ENCODE results near the gene OR5AL1.
"Not testable (repeated sequence)": the region's sequence is repeated elsewhere in the genome, so short reads cannot be mapped to it uniquely, and the experiment has no call there.

OR5AL1 gene

DNA sequence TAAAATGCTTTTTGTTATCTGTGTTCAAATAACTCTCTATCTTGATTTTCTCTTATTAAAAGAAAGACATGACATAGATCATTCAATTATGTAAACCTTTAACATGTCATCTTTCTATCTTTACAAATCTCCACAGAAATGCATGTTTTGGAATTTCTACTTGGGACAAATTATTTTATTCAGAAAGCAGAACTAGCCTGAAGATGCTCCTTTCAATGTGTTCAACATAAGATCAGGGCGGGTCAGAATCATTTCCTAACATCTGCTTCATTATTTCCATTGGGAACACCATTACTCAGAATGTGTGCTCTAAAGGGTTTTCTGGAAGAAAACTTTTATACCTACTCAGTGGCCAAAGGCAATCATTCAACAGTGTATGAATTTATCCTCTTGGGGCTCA, at the start of gene OR5AL1:
TSS of gene OR5AL1 (plus strand) at position 301 of the 400 bp plus-strand sequence.
- DNase-seq: no peak

DNA sequence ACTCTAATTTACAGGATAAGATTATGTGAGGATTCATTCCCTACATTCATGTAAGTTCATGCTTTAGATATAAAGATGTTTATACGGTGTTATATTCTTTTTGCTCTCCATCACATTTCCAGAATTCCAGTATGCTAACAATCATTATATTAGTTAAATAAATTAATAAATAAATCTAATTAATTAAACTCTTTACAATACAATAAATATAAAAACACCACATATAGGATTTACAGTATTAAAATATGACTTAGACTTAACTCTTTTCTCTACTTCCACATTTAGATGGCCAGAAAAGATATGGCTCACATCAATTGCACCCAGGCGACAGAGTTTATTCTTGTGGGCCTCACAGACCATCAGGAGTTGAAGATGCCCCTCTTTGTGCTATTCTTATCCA, 37.2 kb upstream of the OR5AL1 start, which contains the start of gene OR8U1:
TSS of gene OR8U1 (plus strand) at position 301 of the 400 bp plus-strand sequence. CDS start at position 301, 0 bp downstream.
- no peak for DNase-seq

DNA sequence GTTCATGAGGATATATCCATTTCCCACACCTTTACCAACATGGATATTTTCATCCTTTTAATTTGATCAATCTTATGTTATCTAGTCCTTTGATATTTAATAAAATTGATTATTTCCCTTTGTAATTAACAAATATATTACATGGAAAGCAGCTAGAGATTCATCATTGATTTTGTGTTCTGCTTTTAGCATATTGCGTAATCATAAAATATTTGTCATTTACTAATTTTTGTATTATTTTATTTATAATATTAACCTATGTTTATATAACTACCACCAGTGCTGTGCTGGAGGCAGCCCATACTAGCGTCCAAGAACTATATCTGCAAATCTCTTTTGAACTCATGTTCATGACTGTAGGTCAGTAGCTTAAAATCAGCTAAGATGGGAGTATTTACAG, 32.4 kb upstream of the OR5AL1 start:
- DNase-seq: no peak

DNA sequence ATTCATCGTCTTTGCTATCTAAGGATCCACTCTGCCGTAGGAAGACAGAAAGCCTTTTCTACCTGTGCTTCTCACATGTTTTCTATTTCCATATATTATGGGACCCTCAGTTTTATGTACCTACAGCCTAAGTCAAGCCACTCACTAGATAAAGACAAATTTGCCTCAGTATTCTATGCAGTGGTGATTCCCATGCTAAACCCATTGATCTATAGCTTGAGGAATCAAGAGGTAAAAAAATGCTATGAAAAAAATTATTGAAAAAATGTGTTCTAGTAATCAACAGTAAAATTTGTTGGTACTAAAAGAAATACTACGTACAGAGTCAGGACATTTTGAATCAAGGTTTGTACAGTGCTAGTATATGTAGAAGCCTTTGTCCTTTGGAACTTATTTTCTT, 18.1 kb upstream of the OR5AL1 start:
- DNase-seq: no peak

DNA sequence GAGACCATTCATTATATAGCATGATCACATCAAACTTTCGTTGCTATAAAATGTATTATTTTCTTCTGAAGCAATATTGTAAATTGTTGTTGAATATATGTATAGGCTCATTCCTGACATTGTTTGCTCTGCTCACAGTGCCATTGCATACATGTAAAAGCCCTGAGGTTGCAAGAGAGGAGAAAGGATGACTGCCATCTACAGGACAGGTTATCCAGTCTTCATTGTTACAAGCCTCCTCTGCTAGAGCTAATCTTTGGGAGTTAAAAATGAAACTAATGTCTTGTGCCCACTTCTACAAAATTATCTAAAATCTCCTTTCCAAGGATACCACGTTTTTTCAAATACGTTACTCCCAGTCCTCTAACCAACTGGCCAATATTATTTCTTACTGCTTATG, 16.4 kb upstream of the OR5AL1 start:
- no peak for DNase-seq

DNA sequence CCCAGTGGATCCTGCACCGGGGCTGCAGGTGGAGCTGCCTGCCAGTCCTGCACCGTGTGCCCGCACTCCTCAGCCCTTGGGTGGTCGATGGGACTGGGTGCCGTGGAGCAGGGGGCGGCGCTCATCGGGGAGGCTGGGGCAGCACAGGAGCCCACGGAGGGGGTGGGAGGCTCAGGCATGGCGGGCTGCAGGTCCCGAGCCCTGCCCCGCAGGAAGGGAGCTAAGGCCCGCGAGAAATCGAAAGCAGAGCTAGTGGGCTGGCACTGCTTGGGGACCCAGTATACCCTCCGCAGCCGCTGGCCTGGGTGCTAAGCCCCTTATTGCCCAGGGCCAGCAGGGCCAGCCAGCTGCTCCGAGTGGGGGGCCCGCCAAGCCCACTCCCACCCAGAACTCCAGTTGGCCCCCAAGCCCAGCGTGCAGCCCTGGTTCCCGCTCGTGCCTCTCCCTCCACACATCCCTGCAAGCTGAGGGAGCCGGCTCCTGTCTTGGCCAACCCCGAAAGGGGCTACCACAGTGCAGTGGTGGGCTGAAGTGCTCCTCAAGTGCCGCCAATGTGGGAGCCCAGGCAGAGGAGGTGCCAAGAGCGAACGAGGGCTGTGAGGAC, 10.5 kb upstream of the OR5AL1 start:
- DNase-seq: not testable (repeated sequence)

DNA sequence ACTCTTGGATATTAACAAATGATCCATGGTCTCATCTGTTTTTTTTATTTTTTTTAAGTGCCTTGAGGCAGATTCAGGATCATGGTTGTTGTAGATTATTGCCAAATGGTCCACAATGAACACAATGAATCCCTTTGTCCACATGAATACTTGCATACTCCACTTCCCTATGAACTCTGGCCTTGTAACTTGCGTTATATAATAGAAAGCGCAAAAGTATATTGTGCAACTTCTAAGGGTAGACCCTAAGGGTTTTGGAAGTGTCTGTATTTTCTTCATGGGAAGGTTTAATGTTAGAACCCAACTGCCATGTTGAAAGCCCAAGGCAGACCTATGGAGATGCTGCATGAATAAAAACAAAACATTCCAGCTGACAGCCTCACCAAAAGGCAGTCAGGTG, 8.1 kb upstream of the OR5AL1 start:
- no peak for DNase-seq

DNA sequence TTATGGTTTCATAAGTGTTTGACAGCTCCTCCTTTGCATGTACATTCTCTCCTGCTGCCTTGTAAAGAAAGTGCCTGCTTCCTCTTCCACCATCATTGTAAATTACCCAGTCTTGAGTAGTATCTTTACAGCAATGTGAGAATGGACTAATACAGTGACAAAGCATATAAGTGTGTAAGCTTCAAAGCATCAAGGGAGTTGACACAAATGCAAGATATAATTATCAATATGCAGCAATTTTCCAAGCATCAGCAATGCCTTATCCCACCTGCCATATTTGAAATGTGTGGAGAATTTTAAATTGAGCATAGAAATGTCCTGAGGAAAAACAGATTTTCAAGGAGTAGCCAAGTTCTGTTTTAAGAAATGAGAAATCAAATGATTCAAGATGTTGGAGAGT, 1.7 kb upstream of the OR5AL1 start:
- DNase-seq: no peak

DNA sequence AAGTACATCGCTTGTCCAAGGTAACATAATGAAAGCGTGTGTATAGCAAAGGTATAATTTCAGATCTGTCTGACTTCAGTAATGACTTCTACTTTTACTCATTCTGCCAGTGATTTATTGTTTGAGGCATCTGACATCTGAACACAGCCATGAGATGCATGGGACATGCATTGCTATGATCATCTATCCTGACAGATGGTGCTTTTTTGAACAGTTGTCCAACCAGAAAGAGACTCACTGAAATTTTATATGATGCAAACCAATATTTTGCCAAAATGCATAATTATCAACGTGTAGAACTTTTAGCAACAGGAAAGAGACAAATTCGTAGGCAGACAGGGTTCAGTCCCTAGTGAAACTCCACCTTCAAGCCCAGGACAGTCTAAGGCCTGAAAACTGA, 41.0 kb downstream of the OR5AL1 start:
- DNase-seq: no peak

DNA sequence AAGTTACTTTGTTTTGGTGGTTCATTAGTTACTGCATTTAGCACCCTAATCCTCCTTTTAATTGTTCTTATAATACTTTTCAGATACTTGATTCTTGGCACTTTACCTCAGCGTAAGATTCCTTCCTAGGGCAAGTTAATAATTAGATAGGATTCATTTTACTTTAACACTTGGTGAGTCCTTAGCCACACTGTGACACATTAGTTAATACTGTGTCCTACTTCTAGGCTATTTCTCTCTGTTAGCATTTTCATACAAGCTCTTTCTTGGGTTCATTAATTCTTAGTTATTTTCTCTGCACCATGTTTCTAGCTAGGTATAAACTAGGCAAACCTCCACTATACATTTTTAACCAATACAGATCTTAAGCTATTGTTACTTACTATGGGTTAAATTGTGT, 44.6 kb downstream of the OR5AL1 start:
- DNase-seq: no peak

Measured in NCI-H1417 (cell line).